ENCODE data around the gene SLC2A11.

SLC2A11 gene

GRCh38 chr22:23826510-23827350 is 30.9 kb upstream of the SLC2A11 start:
- Histone ChIP-seq H3K4me1 (ENCODE audit: insufficient read depth, low read length) (peaks cover 4% of the 10 kb centered on the region; the same call in 1 of the 2 replicates), H3K9ac (ENCODE audit: low read depth, low read length) (no peak overlapping the region), H3K36me3 (ENCODE audit: insufficient read depth, low read length) (peaks cover 26% of the 10 kb centered on the region), H3K9me3 (ENCODE audit: control insufficient read depth, insufficient read depth, low read length) (no peaks in the 10 kb centered on the region)

GRCh38 chr22:23827351-23827995 is 30.2 kb upstream of the SLC2A11 start:
- Histone ChIP-seq H3K36me3 (ENCODE audit: insufficient read depth, low read length) (peaks cover 26% of the 10 kb centered on the region), H3K9ac (ENCODE audit: low read depth, low read length) (no peak overlapping the region), H3K4me1 (ENCODE audit: insufficient read depth, low read length) (peaks cover 4% of the 10 kb centered on the region; the same call in 1 of the 2 replicates), H3K9me3 (ENCODE audit: control insufficient read depth, insufficient read depth, low read length) (no peaks in the 10 kb centered on the region)

DNA sequence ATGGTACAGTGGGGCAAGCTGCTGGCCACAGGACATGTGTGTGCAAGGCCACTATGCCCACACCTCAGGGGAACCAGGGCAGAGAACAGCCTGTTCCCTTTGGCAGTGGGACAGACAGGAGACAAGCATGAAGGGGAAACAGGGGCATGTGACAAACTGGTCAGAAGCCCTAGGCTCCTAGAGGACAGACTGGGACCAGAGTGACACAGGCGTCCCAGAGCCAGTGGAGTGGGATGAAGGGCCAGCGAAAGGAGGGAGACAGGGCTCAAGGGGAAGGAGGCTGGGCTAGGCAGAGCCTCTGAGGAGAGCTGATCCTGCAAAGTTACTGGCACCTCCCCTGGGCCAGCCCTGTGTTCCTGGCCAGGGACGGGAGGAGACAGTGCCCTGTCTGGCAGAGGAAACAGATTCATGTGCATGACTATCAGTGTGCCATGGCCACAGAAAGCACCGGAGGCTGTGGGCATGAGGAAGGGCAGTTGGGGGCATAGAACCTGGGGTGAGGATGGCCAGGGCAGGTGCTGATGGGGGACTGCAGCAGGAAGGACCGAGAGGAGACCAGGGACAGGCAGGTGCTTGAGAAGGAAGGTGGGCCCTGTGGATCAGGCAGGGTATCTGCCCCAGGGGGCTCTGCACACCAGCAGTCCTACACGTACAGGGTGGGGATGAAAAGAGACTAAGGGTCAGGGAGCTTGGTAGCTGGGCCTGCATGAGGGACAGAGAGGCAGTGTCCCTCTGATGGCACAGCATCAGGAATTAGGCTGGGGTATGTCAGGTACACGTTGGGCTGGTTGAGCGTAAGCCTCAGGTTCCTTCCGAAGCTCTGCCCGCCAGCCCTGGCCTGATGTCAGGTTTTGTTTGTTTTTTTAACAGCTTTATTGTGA is 28.6 kb upstream of the SLC2A11 start:
- H3K9me3 ChIP-seq (ENCODE audit: control insufficient read depth, insufficient read depth, low read length), result no peaks in the 10 kb centered on the region
- peaks cover 26% of the 10 kb centered on the region for H3K36me3 ChIP-seq (ENCODE audit: insufficient read depth, low read length)
- H3K9ac ChIP-seq (ENCODE audit: low read depth, low read length), result no peak overlapping the region
- H3K4me1 ChIP-seq (ENCODE audit: insufficient read depth, low read length), result peaks cover 4% of the 10 kb centered on the region; the same call in 1 of the 2 replicates

DNA sequence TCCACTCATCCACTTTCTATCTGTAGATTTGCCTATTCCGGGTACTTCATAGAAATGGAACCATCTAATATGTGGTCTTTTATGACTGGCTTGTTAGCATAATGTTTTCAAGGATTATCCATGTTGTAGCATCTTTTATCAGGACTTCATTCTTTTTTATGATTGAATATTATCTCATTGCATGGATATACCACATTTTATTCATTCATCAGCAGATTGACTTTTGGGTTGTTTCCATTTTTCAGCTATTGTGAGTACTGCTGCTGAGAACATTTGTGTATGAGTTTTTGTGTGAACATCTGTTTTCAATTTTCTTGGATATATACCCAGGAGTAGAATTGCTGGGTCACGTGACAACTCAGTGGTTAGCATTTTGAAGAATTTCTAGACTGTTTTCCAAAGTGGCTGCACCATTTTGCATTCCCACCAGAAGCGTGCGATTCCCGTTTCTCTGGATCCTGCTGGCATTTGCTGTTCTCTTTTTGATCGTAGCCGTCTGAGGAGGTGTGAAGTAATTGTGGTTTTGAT is 27.8 kb upstream of the SLC2A11 start:
- Histone ChIP-seq H3K4me1 (ENCODE audit: insufficient read depth, low read length) (peaks cover 4% of the 10 kb centered on the region; the same call in 1 of the 2 replicates), H3K9ac (ENCODE audit: low read depth, low read length) (no peak overlapping the region), H3K9me3 (ENCODE audit: control insufficient read depth, insufficient read depth, low read length) (no peaks in the 10 kb centered on the region), H3K36me3 (ENCODE audit: insufficient read depth, low read length) (peaks cover 19% of the 10 kb centered on the region)

- Histone ChIP-seq H3K36me3 (ENCODE audit: insufficient read depth, low read length) (peaks cover 10% of the 10 kb centered on the region; the same call in 1 of the 2 replicates), H3K4me1 (ENCODE audit: insufficient read depth, low read length) (peaks cover 4% of the 10 kb centered on the region; the same call in 1 of the 2 replicates), H3K9me3 (ENCODE audit: control insufficient read depth, insufficient read depth, low read length) (no peaks in the 10 kb centered on the region), H3K9ac (ENCODE audit: low read depth, low read length) (no peak overlapping the region)
Observed at GRCh38 chr22:23831261-23831660, 26.4 kb upstream of the SLC2A11 start.

DNA sequence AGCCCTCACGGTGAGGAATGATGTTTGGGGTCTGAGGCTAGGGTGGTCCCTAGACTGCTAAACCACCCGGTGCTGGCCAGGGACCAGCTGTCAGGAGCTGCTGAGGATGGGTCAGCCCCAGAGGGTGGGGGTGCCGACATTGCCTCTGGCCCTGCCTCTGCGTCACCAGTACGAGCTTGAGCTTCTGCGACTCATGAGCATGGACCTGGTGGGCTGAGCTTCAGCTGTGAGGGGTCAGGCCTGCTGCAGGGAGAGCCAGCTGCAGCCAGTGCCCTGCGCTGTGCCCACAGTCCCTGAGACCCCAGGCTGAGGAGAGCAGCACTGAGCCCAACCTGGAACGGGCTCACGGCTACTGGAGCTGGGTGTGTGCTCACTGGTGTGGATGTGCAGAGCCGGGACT is 25.9 kb upstream of the SLC2A11 start:
- no peak overlapping the region for H3K9ac ChIP-seq (ENCODE audit: low read depth, low read length)
- H3K36me3 ChIP-seq (ENCODE audit: insufficient read depth, low read length), result peaks cover 7% of the 10 kb centered on the region; the same call in 1 of the 2 replicates
- H3K9me3 ChIP-seq (ENCODE audit: control insufficient read depth, insufficient read depth, low read length), result no peaks in the 10 kb centered on the region
- no peaks in the 10 kb centered on the region; the same call in 1 of the 2 replicates for H3K4me1 ChIP-seq (ENCODE audit: insufficient read depth, low read length)

- H3K36me3 ChIP-seq (ENCODE audit: insufficient read depth, low read length), result peaks cover under 1% of the 10 kb centered on the region; the same call in 1 of the 2 replicates
- no peaks in the 10 kb centered on the region for H3K4me1 ChIP-seq (ENCODE audit: insufficient read depth, low read length)
- H3K9me3 ChIP-seq (ENCODE audit: control insufficient read depth, insufficient read depth, low read length), result no peaks in the 10 kb centered on the region
Observed at GRCh38 chr22:23832226-23833016, 25.3 kb upstream of the SLC2A11 start.

DNA sequence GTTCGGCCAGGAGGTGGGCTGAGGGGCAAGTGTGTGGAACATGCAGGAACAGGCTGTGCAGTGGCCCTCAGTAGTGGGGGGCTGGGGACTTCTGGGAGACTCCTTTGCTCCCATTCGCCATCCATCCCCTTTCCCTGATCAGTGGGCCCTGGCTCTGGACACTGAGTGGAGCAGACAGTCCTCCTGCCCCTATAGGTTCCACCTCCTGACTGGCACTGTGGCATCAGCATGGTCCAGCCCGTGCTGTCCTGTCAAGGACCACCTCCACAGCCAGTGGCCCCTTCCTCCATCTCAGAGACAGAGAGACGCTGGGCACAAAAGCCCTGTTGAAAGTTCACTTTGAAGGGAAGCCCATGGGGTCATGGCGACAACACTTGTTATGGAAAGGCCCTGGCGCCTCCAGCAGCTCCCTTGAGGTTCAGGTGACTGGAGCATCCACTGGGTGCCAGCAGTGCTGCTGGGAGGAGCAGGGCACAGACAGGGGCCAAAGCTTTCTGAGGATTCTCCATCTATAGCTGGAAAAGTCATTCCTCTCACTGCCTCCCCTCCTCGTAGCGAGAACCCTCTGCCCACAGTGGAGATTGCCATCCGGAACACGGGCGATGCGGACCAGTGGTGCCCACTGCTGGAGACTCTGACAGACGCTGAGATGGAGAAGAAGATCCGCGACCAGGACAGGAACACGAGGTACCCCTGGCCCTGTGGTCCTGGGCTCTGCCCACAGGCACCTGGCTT is 24.5 kb upstream of the SLC2A11 start:
- Histone ChIP-seq H3K4me1 (ENCODE audit: insufficient read depth, low read length) (no peaks in the 10 kb centered on the region), H3K9ac (ENCODE audit: low read depth, low read length) (no peak overlapping the region), H3K9me3 (ENCODE audit: control insufficient read depth, insufficient read depth, low read length) (no peaks in the 10 kb centered on the region), H3K36me3 (ENCODE audit: insufficient read depth, low read length) (no peaks in the 10 kb centered on the region; the same call in 1 of the 2 replicates)

More at GRCh38 chr22:23832226-23833016, 25.3 kb upstream of the SLC2A11 start:
- H3K9ac ChIP-seq (ENCODE audit: low read depth, low read length), result no peak overlapping the region

GRCh38 chr22:23833911-23834317 is 23.8 kb upstream of the SLC2A11 start:
- H3K4me1 ChIP-seq (ENCODE audit: insufficient read depth, low read length), result no peaks in the 10 kb centered on the region
- no peak overlapping the region for H3K9ac ChIP-seq (ENCODE audit: low read depth, low read length)
- no peaks in the 10 kb centered on the region; the same call in 1 of the 2 replicates for H3K36me3 ChIP-seq (ENCODE audit: insufficient read depth, low read length)
- H3K9me3 ChIP-seq (ENCODE audit: control insufficient read depth, insufficient read depth, low read length), result no peaks in the 10 kb centered on the region

GRCh38 chr22:23834406-23834792 is 23.3 kb upstream of the SLC2A11 start:
- H3K36me3 ChIP-seq (ENCODE audit: insufficient read depth, low read length), result no peaks in the 10 kb centered on the region; the same call in 1 of the 2 replicates
- no peaks in the 10 kb centered on the region for H3K9me3 ChIP-seq (ENCODE audit: control insufficient read depth, insufficient read depth, low read length)
- H3K4me1 ChIP-seq (ENCODE audit: insufficient read depth, low read length), result no peaks in the 10 kb centered on the region
- no peak overlapping the region for H3K9ac ChIP-seq (ENCODE audit: low read depth, low read length)

GRCh38 chr22:23834793-23835483 is 22.7 kb upstream of the SLC2A11 start:
- no peaks in the 10 kb centered on the region; the same call in 1 of the 2 replicates for H3K36me3 ChIP-seq (ENCODE audit: insufficient read depth, low read length)
- H3K4me1 ChIP-seq (ENCODE audit: insufficient read depth, low read length), result no peaks in the 10 kb centered on the region

DNA sequence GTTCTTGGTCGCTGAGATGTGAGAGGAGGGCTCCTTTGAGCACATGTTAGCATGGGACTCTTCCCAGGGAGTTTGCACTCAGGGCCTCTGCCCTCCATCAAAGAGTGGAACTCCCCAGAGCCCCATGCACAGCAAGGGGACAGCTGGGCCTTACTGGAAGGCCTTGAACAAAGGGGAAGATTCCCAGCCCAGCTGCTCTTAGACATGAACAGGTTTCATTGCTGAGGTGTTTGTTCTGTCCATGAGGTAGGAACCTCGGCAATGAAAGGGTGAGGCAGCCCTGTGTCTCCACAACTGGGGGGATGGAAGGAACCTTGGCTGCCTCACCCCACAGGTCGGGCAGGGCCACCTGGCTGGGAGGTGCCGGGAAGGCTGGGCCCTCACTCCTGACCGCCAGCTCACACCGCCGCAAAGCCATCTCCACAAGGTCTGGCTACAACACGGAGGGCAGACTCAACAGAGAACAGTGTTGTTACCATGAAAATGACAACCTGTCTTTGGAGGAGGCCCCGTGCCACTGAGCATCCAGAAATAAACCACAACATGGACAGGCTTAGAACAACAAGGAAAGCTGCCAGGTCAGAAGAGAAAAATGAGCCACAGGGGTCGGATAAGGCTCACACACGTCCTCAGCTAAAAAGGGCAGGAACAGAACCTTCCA is 22.1 kb upstream of the SLC2A11 start:
- Histone ChIP-seq H3K9me3 (ENCODE audit: control insufficient read depth, insufficient read depth, low read length) (no peaks in the 10 kb centered on the region), H3K4me1 (ENCODE audit: insufficient read depth, low read length) (no peaks in the 10 kb centered on the region), H3K36me3 (ENCODE audit: insufficient read depth, low read length) (no peaks in the 10 kb centered on the region; the same call in 1 of the 2 replicates), H3K9ac (ENCODE audit: low read depth, low read length) (no peak overlapping the region)

More at GRCh38 chr22:23834793-23835483, 22.7 kb upstream of the SLC2A11 start:
- Histone ChIP-seq H3K9me3 (ENCODE audit: control insufficient read depth, insufficient read depth, low read length) (no peaks in the 10 kb centered on the region), H3K9ac (ENCODE audit: low read depth, low read length) (no peak overlapping the region)

All from ES-I3 (cell line).